ENCODE data around the gene ZNF606.

The ZNF606 gene

GRCh38 chr19:57974434-57974833 is 28.2 kb downstream of the ZNF606 start, which contains the start of gene C19orf18:
TSS of gene C19orf18 (minus strand) at chr19:57974534. CDS start at chr19:57974432, 102 bp downstream.
- H3K4me1 ChIP-seq (ENCODE audit: low read length): no peaks in the 10 kb centered on the region

GRCh38 chr19:57964761-57965160 is 37.9 kb downstream of the ZNF606 start:
- Histone ChIP-seq H3K9me3 (replicated peaks; ENCODE audit: insufficient read depth, low read length) (no peaks in the 10 kb centered on the region), H3K36me3 (replicated peaks; ENCODE audit: insufficient read depth, low read length) (no peaks in the 10 kb centered on the region), H3K4me3 (ENCODE audit: low read length) (no peak overlapping the region), H4K20me1 (ENCODE audit: insufficient read depth, low read length) (no peaks in the 10 kb centered on the region), H3K9me2 (replicated peaks; ENCODE audit: insufficient read depth, low read length) (no peaks in the 10 kb centered on the region), H3K27me3 (replicated peaks; ENCODE audit: insufficient read depth, low read length) (no peaks in the 10 kb centered on the region), H3K4me1 (ENCODE audit: low read length) (no peaks in the 10 kb centered on the region), H2AFZ (ENCODE audit: low read length) (no peak overlapping the region), H3K9ac (ENCODE audit: low read length) (no peak overlapping the region), H3K79me2 (ENCODE audit: low read length) (no peaks in the 10 kb centered on the region), H3K27ac (ENCODE audit: low read length) (no peak overlapping the region), H3F3A (ENCODE audit: insufficient read depth, low read length) (no peaks in the 10 kb centered on the region), H3K4me2 (ENCODE audit: low read depth, low read length) (no peak overlapping the region)
- no peak for DNase-seq
- TF ChIP-seq EZH2 (optimal IDR thresholded peaks at IDR 0.05; ENCODE audit: low read depth, low read length): no peak
- TF ChIP-seq EZH2phosphoT487 (IDR thresholded peaks at IDR 0.05; ENCODE audit: low read length): no peak
- TF ChIP-seq CTCF (IDR thresholded peaks at IDR 0.05; ENCODE audit: low read length): no peak

More at GRCh38 chr19:57974434-57974833, 28.2 kb downstream of the ZNF606 start, which contains the start of gene C19orf18:
- no peaks in the 10 kb centered on the region for H3K27me3 ChIP-seq (replicated peaks; ENCODE audit: insufficient read depth, low read length)
- no peaks in the 10 kb centered on the region for H3K9me3 ChIP-seq (replicated peaks; ENCODE audit: insufficient read depth, low read length)
- no peak for DNase-seq
- H3K27ac ChIP-seq (ENCODE audit: low read length): no peak within 1 kb of the TSS
- no peaks in the 10 kb centered on the region for H3K79me2 ChIP-seq (ENCODE audit: low read length)
- H3K36me3 ChIP-seq (replicated peaks; ENCODE audit: insufficient read depth, low read length): no peaks in the 10 kb centered on the region
- no peaks in the 10 kb centered on the region for H3F3A ChIP-seq (ENCODE audit: insufficient read depth, low read length)
- H2AFZ ChIP-seq (ENCODE audit: low read length): no peak within 1 kb of the TSS
- H3K4me2 ChIP-seq (ENCODE audit: low read depth, low read length): no peak within 1 kb of the TSS
- H3K4me3 ChIP-seq (ENCODE audit: low read length): no peak within 1 kb of the TSS
- H4K20me1 ChIP-seq (ENCODE audit: insufficient read depth, low read length): no peaks in the 10 kb centered on the region
- H3K9me2 ChIP-seq (replicated peaks; ENCODE audit: insufficient read depth, low read length): no peaks in the 10 kb centered on the region
- no peak for TF ChIP-seq EZH2phosphoT487 (IDR thresholded peaks at IDR 0.05; ENCODE audit: low read length)
- no peak for TF ChIP-seq CTCF (IDR thresholded peaks at IDR 0.05; ENCODE audit: low read length)
- no peak for TF ChIP-seq EZH2 (optimal IDR thresholded peaks at IDR 0.05; ENCODE audit: low read depth, low read length)
- no peak within 1 kb of the TSS for H3K9ac ChIP-seq (ENCODE audit: low read length)

- H3K4me1 ChIP-seq (ENCODE audit: low read length): no peaks in the 10 kb centered on the region
- H2AFZ ChIP-seq (ENCODE audit: low read length): no peak overlapping the region
- no peaks in the 10 kb centered on the region for H4K20me1 ChIP-seq (ENCODE audit: insufficient read depth, low read length)
- TF ChIP-seq EZH2phosphoT487 (IDR thresholded peaks at IDR 0.05; ENCODE audit: low read length) (no peak), EZH2 (optimal IDR thresholded peaks at IDR 0.05; ENCODE audit: low read depth, low read length) (no peak), CTCF (IDR thresholded peaks at IDR 0.05; ENCODE audit: low read length) (no peak)
- H3F3A ChIP-seq (ENCODE audit: insufficient read depth, low read length): no peaks in the 10 kb centered on the region
- no peaks in the 10 kb centered on the region for H3K79me2 ChIP-seq (ENCODE audit: low read length)
- no peak overlapping the region for H3K4me3 ChIP-seq (ENCODE audit: low read length)
- H3K9ac ChIP-seq (ENCODE audit: low read length): no peak overlapping the region
- no peak for DNase-seq
- H3K27me3 ChIP-seq (replicated peaks; ENCODE audit: insufficient read depth, low read length): no peaks in the 10 kb centered on the region
- no peaks in the 10 kb centered on the region for H3K36me3 ChIP-seq (replicated peaks; ENCODE audit: insufficient read depth, low read length)
- H3K27ac ChIP-seq (ENCODE audit: low read length): no peak overlapping the region
- no peaks in the 10 kb centered on the region for H3K9me3 ChIP-seq (replicated peaks; ENCODE audit: insufficient read depth, low read length)
- H3K4me2 ChIP-seq (ENCODE audit: low read depth, low read length): no peak overlapping the region
- H3K9me2 ChIP-seq (replicated peaks; ENCODE audit: insufficient read depth, low read length): no peaks in the 10 kb centered on the region
Measured at GRCh38 chr19:57961785-57962184, 40.8 kb downstream of the ZNF606 start.

All from MM.1S (cell line).